Fibroblast of lung (primary cell): ENCODE data around the gene DENND2D. TPM values are rescaled to one million over a fixed set of nuclear protein-coding genes. Genes with fewer than 3 reads are reported as not detected.

Experiments used
- DNase-seq, 2 donors: peaks; one replicate each; pipeline versions ENCODE4 v3.0.0 to v3.0.0-alpha.2; 2010; ENCODE audit warnings: low read depth in 2 of 2
- H2AFZ ChIP-seq: 2 replicates; pipeline ENCODE4 v1.5.1; 2012; ENCODE audit warnings: low read length, control low read depth, inconsistent platforms
- H3K27ac ChIP-seq: 2 replicates; pipeline ENCODE4 v1.5.1; 2011; ENCODE audit warnings: low read length, control low read depth; ENCODE audit not compliant: insufficient read depth
- H3K27me3 ChIP-seq: 2 replicates; pipeline ENCODE4 v1.5.1; 2011; ENCODE audit warnings: mild to moderate bottlenecking, low read length; ENCODE audit not compliant: control insufficient read depth, insufficient read depth
- H3K36me3 ChIP-seq: 2 replicates; pipeline ENCODE4 v1.5.1; 2011; ENCODE audit warnings: low read length; ENCODE audit not compliant: control insufficient read depth, insufficient read depth
- H3K4me1 ChIP-seq: 2 replicates; pipeline ENCODE4 v1.5.1; 2011; ENCODE audit warnings: low read length; ENCODE audit not compliant: control insufficient read depth, insufficient read depth; ENCODE audit errors: extremely low read depth
- H3K4me2 ChIP-seq: 2 replicates; pipeline ENCODE4 v1.5.1; 2011; ENCODE audit warnings: low read length, control low read depth; ENCODE audit not compliant: insufficient read depth; ENCODE audit errors: extremely low read depth
- H3K4me3 ChIP-seq, 4 experiments: fragments of 200-600 bp in 1 of 4; sonication (generic) in 1 of 4; replicated peaks in 1 of 4; 2 replicates each; pipeline ENCODE4 v1.5.1; 2011 to 2016; ENCODE audit warnings: low read length in 4 of 4, low read depth in 3 of 4, mild to moderate bottlenecking in 3 of 4, control low read depth in 2 of 4, inconsistent platforms in 1 of 4, mixed read lengths in 1 of 4; ENCODE audit not compliant: insufficient read depth in 1 of 4; ENCODE audit errors: control extremely low read depth in 1 of 4
- H3K79me2 ChIP-seq: 2 replicates; pipeline ENCODE4 v1.5.1; 2012; ENCODE audit warnings: mild to moderate bottlenecking, low read length, inconsistent platforms; ENCODE audit not compliant: control insufficient read depth, insufficient read depth
- H3K9ac ChIP-seq: 2 replicates; pipeline ENCODE4 v1.5.1; 2011; ENCODE audit warnings: mild to moderate bottlenecking, low read length, control low read depth; ENCODE audit not compliant: insufficient read depth
- H3K9me3 ChIP-seq: 2 replicates; pipeline ENCODE4 v1.5.1; 2012; ENCODE audit warnings: low read depth, low read length; ENCODE audit not compliant: control insufficient read depth, insufficient read depth
- H4K20me1 ChIP-seq: 2 replicates; pipeline ENCODE4 v1.5.1; 2011; ENCODE audit warnings: low read length; ENCODE audit not compliant: control insufficient read depth, insufficient read depth; ENCODE audit errors: extremely low read depth
- CTCF ChIP-seq, 2 donors: IDR thresholded peaks in 1 of 2; conservative IDR thresholded peaks in 1 of 2; 1 replicate in 1 of 2; 2 replicates in 1 of 2; pipeline ENCODE4 v1.5.1; 2011 to 2012; ENCODE audit warnings: low read length in 2 of 2, control low read depth in 1 of 2, inconsistent platforms in 1 of 2, low read depth in 1 of 2, mild to moderate bottlenecking in 1 of 2
- EZH2 ChIP-seq: IDR thresholded peaks from 2 replicates; pipeline ENCODE4 v1.5.1; 2012; ENCODE audit warnings: low read length, control low read depth, mild to moderate bottlenecking; ENCODE audit errors: missing control alignments
- polyA plus RNA-seq, 2 donors: library from polyadenylated mRNA; depleted of rRNA in 1 of 2; stranded (reverse) in 1 of 2; unstranded in 1 of 2; fragments of >200 nt; gene quantifications; 2 replicates each; pipeline ENCODE4 v1.2.1, GENCODE V29; 2011 to 2012; ENCODE audit warnings: missing spikeins in 1 of 2
- total RNA-seq: library from RNA; depleted of rRNA; stranded (reverse); fragments of >200 nt; gene quantifications from 2 replicates; pipeline ENCODE4 v1.2.1, GENCODE V29; 2014

The DENND2D gene
- total and polyA plus RNA-seq, 2 donors (not counting 1 experiment from before 2014, with no cell fraction given): 2.2 to 15.7 TPM

DNA sequence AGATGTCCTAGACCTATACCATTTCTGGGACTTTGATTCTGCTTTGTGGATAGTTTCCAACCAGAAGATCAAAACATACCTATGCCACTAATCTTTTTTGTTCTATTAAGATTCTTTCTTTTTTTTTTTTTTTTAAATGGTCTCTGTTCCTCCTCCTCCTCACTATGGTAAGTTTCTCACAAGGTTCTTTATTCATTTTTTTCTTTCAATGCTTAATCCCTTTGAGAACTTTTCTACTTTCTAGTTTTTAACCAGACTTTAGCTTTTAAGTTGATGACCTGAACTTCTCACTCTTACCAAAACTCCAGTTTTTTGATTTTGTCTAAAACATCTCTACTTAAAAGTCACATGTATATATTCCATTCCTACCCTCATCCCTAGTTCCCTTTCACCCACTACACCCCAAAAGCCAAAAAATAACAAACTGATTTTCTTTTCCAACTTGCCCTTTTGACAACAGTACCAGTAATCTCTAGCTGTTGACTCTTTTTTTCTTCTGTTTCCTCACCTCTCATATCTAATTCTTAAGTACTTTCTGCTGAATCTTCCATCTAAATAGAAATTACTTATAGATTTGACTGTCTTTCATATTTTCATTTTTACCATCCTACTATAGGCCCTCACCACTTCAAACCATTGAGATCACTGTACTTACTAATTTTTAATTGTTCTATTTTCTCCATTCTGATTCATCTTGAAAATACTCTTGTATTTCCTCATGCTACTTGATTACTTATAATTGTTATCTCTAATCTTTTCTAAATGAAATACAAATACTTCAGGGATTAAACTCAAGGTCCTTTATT, 54.3 kb downstream of the DENND2D start:
- H3K36me3 ChIP-seq: peaks cover 4% of the 10 kb centered on the region
- no peak overlapping the region for H3K27ac ChIP-seq
- H3K9me3 ChIP-seq: no peaks in the 10 kb centered on the region
- no peak overlapping the region for H2AFZ ChIP-seq
- no peaks in the 10 kb centered on the region for H4K20me1 ChIP-seq
- H3K4me1 ChIP-seq: no peaks in the 10 kb centered on the region
- H3K27me3 ChIP-seq: no peaks in the 10 kb centered on the region
- H3K4me2 ChIP-seq: no peak overlapping the region
- no peak overlapping the region for H3K9ac ChIP-seq
- no peak overlapping the region for H3K4me3 ChIP-seq
- no peak for DNase-seq
- TF ChIP-seq CTCF (conservative IDR thresholded peaks at IDR 0.05 in 1 of 2, IDR thresholded peaks at IDR 0.05 in 1 of 2; ENCODE audit: low read depth in 1 of 2, low read length in 2 of 2) (no peak), EZH2 (no peak)
- H3K79me2 ChIP-seq: peaks cover 49% of the 10 kb centered on the region

DNA sequence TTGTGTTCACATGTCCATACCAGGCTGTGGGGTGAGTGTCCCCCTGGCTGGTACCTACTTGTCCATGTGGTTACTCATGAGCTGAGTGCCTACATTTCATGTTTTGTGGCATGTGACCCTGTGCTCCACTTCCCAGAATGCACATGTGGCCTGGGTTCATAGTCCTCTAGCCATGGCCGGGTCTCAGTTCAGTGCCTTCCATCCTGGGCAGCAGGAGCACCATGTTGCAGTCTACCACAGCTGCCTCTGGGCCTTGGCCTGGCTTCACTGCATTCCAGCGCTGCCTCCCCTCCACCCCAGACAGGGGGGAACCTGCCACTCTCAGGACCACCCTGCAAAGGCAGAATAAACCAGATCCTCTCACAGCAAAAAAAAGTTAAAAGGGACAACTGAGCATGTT, 54.9 kb downstream of the DENND2D start:
- H3K79me2 ChIP-seq: peaks cover 55% of the 10 kb centered on the region
- no peak overlapping the region for H2AFZ ChIP-seq
- no peak overlapping the region for H3K4me2 ChIP-seq
- no peak for TF ChIP-seq CTCF (conservative IDR thresholded peaks at IDR 0.05 in 1 of 2, IDR thresholded peaks at IDR 0.05 in 1 of 2; ENCODE audit: low read depth in 1 of 2, low read length in 2 of 2)
- TF ChIP-seq EZH2: no peak
- DNase-seq: no peak
- H3K9me3 ChIP-seq: no peaks in the 10 kb centered on the region
- H3K9ac ChIP-seq: no peak overlapping the region
- H4K20me1 ChIP-seq: no peaks in the 10 kb centered on the region
- H3K4me1 ChIP-seq: no peaks in the 10 kb centered on the region
- H3K27ac ChIP-seq: no peak overlapping the region
- H3K27me3 ChIP-seq: no peaks in the 10 kb centered on the region
- H3K36me3 ChIP-seq: peaks cover 4% of the 10 kb centered on the region
- no peak overlapping the region for H3K4me3 ChIP-seq

DNA sequence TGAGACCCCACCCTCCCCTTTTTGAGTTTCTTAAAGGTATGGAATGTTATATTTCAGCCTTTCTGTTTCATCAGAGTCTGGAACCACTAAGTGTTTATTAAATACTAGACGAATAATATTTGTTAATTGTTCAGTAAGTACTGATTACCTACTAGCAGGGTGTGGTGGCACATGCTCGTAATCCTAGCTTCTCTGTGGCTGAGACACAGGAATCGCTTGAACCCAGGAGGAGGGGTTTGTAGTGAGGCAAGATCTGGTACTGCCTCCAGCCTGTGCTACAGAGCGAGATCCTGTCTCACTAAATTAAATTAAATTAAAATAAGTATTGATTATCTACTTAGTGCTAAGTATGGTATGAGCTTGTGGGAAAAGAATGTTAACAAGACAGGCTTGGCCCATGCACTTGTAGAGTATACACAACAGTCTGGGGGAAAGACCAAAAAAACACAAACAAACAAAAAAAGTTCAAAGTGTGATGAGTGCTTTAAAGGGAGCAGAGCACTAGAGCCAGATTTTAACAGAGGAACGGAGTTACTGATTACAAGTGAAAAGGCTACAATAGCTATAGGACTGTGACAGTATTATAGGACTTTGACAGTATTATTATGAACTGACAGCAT, 58.0 kb downstream of the DENND2D start:
- peaks cover 65% of the 10 kb centered on the region for H3K79me2 ChIP-seq
- DNase-seq: no peak
- no peaks in the 10 kb centered on the region for H3K27me3 ChIP-seq
- H3K4me3 ChIP-seq: peak overlapping the region in 1 of 4 experiments; percentile 97
- H2AFZ ChIP-seq: no peak overlapping the region
- TF ChIP-seq EZH2: no peak
- no peak for TF ChIP-seq CTCF (conservative IDR thresholded peaks at IDR 0.05 in 1 of 2, IDR thresholded peaks at IDR 0.05 in 1 of 2; ENCODE audit: low read depth in 1 of 2, low read length in 2 of 2)
- peak overlapping the region; percentile 76 for H3K4me2 ChIP-seq
- no peak overlapping the region for H3K9ac ChIP-seq
- peaks cover 4% of the 10 kb centered on the region for H3K36me3 ChIP-seq
- H3K4me1 ChIP-seq: no peaks in the 10 kb centered on the region
- no peaks in the 10 kb centered on the region for H3K9me3 ChIP-seq
- H4K20me1 ChIP-seq: no peaks in the 10 kb centered on the region
- H3K27ac ChIP-seq: no peak overlapping the region
